GM12878 (cell line): ENCODE results near the gene ATF6. TPM values are rescaled to one million over a fixed set of nuclear protein-coding genes. Genes with fewer than 3 reads are reported as not detected.

Experiments used
- ATAC-seq: fragments of 200-7000 bp; cut with Tn5 transposase; 3 replicates; pipeline ENCODE4 v1.9.1; 2020; ENCODE audit warnings: mild to moderate bottlenecking, moderate library complexity
- BruUV-seq: library from RNA; stranded (reverse); fragments of 400-500 nt; replicated peaks from 2 replicates; lab custom pipeline; 2021; lab: Mats Ljungman, UMichigan
- CTCF ChIA-PET: fragments of 300-600 bp; sonication (Branson Sonifier 250); formaldehyde crosslinking; extraction: SDS; loops from one replicate; lab custom pipeline; 2021; ENCODE audit warnings: inconsistent platforms; lab: Yijun Ruan, JAX
- POLR2A ChIA-PET: fragments of 350-600 bp; formaldehyde crosslinking; extraction: SDS; loops from one replicate; lab custom pipeline; 2021; ENCODE audit warnings: inconsistent platforms; lab: Charles Lee
- RAD21 ChIA-PET: fragments of 300-600 bp; sonication (Branson Sonifier 250); formaldehyde crosslinking; loops from one replicate; lab custom pipeline; 2023; ENCODE audit warnings: antibody characterized with exemption; ENCODE audit not compliant: unreplicated experiment; lab: Charles Lee
- SMC1A ChIA-PET: fragments of 300-600 bp; sonication (Branson Sonifier 250); formaldehyde crosslinking; loops from one replicate; lab custom pipeline; 2023; ENCODE audit not compliant: unreplicated experiment, uncharacterized antibody; lab: Charles Lee
- DNase-seq: peaks from one replicate; pipeline ENCODE4 v3.0.0-alpha.2; 2011; ENCODE audit warnings: low read depth, low spot score
- FAIRE-seq: peaks from 3 replicates; lab custom pipeline; 2011; peaks lifted over from hg19 to GRCh38; lab: Jason Lieb, UNC
- H2AFZ ChIP-seq: 2 replicates; pipeline ENCODE4 v1.6.0; 2011; ENCODE audit warnings: low read depth, low read length, control low read depth; ENCODE audit not compliant: control insufficient read depth
- H3K27ac ChIP-seq: 2 replicates; pipeline ENCODE4 v1.5.1; 2011; ENCODE audit warnings: control low read depth; ENCODE audit not compliant: control insufficient read depth, insufficient read depth
- H3K27me3 ChIP-seq, 2 experiments: replicated peaks in 1 of 2; 2 replicates each; pipeline versions ENCODE4 v1.6.0 to v1.6.1; 2011; ENCODE audit warnings: low read length in 1 of 2; ENCODE audit not compliant: control insufficient read depth in 2 of 2, insufficient read depth in 2 of 2
- H3K36me3 ChIP-seq, 2 experiments: 2 replicates each; pipeline ENCODE4 v1.5.1; 2011; ENCODE audit warnings: low read length in 1 of 2; ENCODE audit not compliant: control insufficient read depth in 2 of 2, insufficient read depth in 2 of 2
- H3K4me1 ChIP-seq: 2 replicates; pipeline ENCODE4 v1.6.1; 2011; ENCODE audit warnings: mild to moderate bottlenecking, low read length, moderate library complexity, mixed read lengths; ENCODE audit not compliant: control insufficient read depth, insufficient read depth
- H3K4me2 ChIP-seq: 2 replicates; pipeline ENCODE4 v1.6.0; 2011; ENCODE audit warnings: control low read depth; ENCODE audit not compliant: control insufficient read depth, insufficient read depth
- H3K4me3 ChIP-seq: fragments of 200-600 bp; sonication (generic); 2 replicates; pipeline ENCODE4 v1.5.1; 2016
- H3K79me2 ChIP-seq: 2 replicates; pipeline ENCODE4 v1.6.0; 2011; ENCODE audit warnings: low read length; ENCODE audit not compliant: control insufficient read depth, insufficient read depth
- H3K9ac ChIP-seq: 2 replicates; pipeline ENCODE4 v1.8.0; 2011; ENCODE audit warnings: low read length, control low read depth, mixed read lengths; ENCODE audit not compliant: control insufficient read depth, insufficient read depth
- H3K9me3 ChIP-seq: replicated peaks from 3 replicates; pipeline ENCODE4 v1.5.1; 2011; ENCODE audit warnings: mild to moderate bottlenecking, low read length; ENCODE audit not compliant: control insufficient read depth, insufficient read depth
- H4K20me1 ChIP-seq: 2 replicates; pipeline ENCODE4 v1.6.0; 2011; ENCODE audit not compliant: control insufficient read depth, insufficient read depth
- CBX3 ChIP-seq: fragments of 200-600 bp; sonication (generic); IDR thresholded peaks from 2 replicates; pipeline ENCODE4 v1.6.1; 2016; ENCODE audit warnings: low read depth, borderline replicate concordance
- GATAD2B ChIP-seq: fragments of 450-650 bp; conservative IDR thresholded peaks from 2 replicates; pipeline ENCODE4 v1.6.1; 2017; ENCODE audit warnings: low read depth, mild to moderate bottlenecking, moderate library complexity
- MAX ChIP-seq: IDR thresholded peaks from 2 replicates; pipeline ENCODE4 v1.6.1; 2012; ENCODE audit warnings: low read depth, low read length, improper control_type of control experiment
- NBN ChIP-seq: fragments of 450-650 bp; IDR thresholded peaks from 2 replicates; pipeline ENCODE4 v1.6.1; 2016
- NR2C2 ChIP-seq: IDR thresholded peaks from 2 replicates; pipeline ENCODE4 v1.6.1; 2011; ENCODE audit warnings: borderline replicate concordance, low read depth; ENCODE audit not compliant: control insufficient read depth, insufficient read length
- NR2F1 ChIP-seq: fragments of 450-650 bp; conservative IDR thresholded peaks from 2 replicates; pipeline ENCODE4 v1.6.1; 2017; ENCODE audit warnings: mild to moderate bottlenecking
- PML ChIP-seq: IDR thresholded peaks from 2 replicates; pipeline ENCODE4 v1.6.1; 2012; ENCODE audit warnings: low read length, inconsistent platforms
- POU2F2 ChIP-seq: IDR thresholded peaks from 3 replicates; pipeline ENCODE4 v1.6.1; 2011; ENCODE audit warnings: low read depth, mild to moderate bottlenecking, low read length, borderline replicate concordance
- RAD51 ChIP-seq: fragments of 450-650 bp; IDR thresholded peaks from 2 replicates; pipeline ENCODE4 v1.6.1; 2016; ENCODE audit warnings: moderate library complexity, mild to moderate bottlenecking, inconsistent platforms
- RFX5 ChIP-seq: IDR thresholded peaks from 2 replicates; pipeline ENCODE4 v1.6.1; 2011; ENCODE audit warnings: low read depth, low read length, improper control_type of control experiment
- RUNX3 ChIP-seq: IDR thresholded peaks from 2 replicates; pipeline ENCODE4 v1.6.1; 2012; ENCODE audit warnings: low read length, inconsistent platforms
- SUZ12 ChIP-seq: fragments of 200-600 bp; sonication (generic); IDR thresholded peaks from one replicate; pipeline ENCODE4 v1.6.1; 2018; ENCODE audit warnings: antibody characterized with exemption, mild to moderate bottlenecking; ENCODE audit not compliant: unreplicated experiment
- WRNIP1 ChIP-seq: IDR thresholded peaks from 2 replicates; pipeline ENCODE4 v1.6.1; 2011; ENCODE audit warnings: low read depth, low read length, improper control_type of control experiment, borderline replicate concordance
- ZNF622 ChIP-seq: fragments of 450-650 bp; IDR thresholded peaks from 2 replicates; pipeline ENCODE4 v1.6.1; 2017; ENCODE audit warnings: mild to moderate bottlenecking, inconsistent platforms
- ZZZ3 ChIP-seq: IDR thresholded peaks from 2 replicates; pipeline ENCODE4 v1.6.1; 2011; ENCODE audit warnings: low read depth; ENCODE audit not compliant: control insufficient read depth, insufficient read length
- WGBS: methylation state at CpG from one replicate; pipeline ENCODE4 v1.1.6; 2016; ENCODE audit warnings: low lambda C conversion rate; ENCODE audit not compliant: insufficient replicate concordance, insufficient coverage; ENCODE audit errors: missing lambda C conversion rate; 5-methylcytosine and 5-hydroxymethylcytosine counted together
- in situ Hi-C: fragments of 300-500 bp; cut with MboI; formaldehyde crosslinking; loops from 9 replicates; pipeline ENCODE4 v1.14.3; 2018; ENCODE audit warnings: mixed read lengths
- intact Hi-C: fragments of 100-400 bp; cut with micrococcal nuclease; formaldehyde crosslinking; loops from one replicate; pipeline ENCODE4 v1.14.2; 2022; ENCODE audit not compliant: unreplicated experiment
- polyA plus RNA-seq, 11 experiments: library from polyadenylated mRNA; depleted of rRNA in 4 of 11; unstranded in 6 of 11; stranded (reverse) in 5 of 11; fragments of >200 nt; fragmentation: Nextera tagmentation in 4 of 11; fragmentation: Illumina TruSeq in 1 of 11; extraction: Ambion mirVana in 4 of 11; extraction: Trizol in 1 of 11; gene quantifications; 1 replicate in 1 of 11; 2 replicates in 10 of 11; pipeline versions ENCODE4 v1.2.1 to v1.2.3, GENCODE V29; 2011 to 2016; ENCODE audit warnings: inconsistent platforms in 2 of 11, missing spikeins in 2 of 11, low read depth in 1 of 11
- total RNA-seq, 4 experiments: library from RNA; depleted of rRNA in 3 of 4; stranded (reverse); fragments of >200 nt in 3 of 4; fragmentation: Illumina TruSeq in 1 of 4; extraction: Trizol in 1 of 4; gene quantifications; 2 replicates each; pipeline versions ENCODE4 v1.2.1 to v1.2.3, GENCODE V29; 2013 to 2021

ATF6 gene
- total and polyA plus RNA-seq, 10 of the 15 experiments (the other 5 are each of a cell fraction or from before 2014, with no cell fraction given) = 7.8 to 24.3 (median 14.7) TPM

GRCh38 chr1:161803181-161803580 is 37.1 kb downstream of the ATF6 start:
- Histone ChIP-seq H3K4me3 (no peak overlapping the region), H3K9me3 (no peaks in the 10 kb centered on the region), H2AFZ (no peak overlapping the region), H3K4me2 (no peak overlapping the region), H3K79me2 (no peaks in the 10 kb centered on the region)
- no peak for DNase-seq
- RAD21 ChIA-PET = no interaction called here
- SMC1A ChIA-PET = interaction anchor here (0.6 to 0.9 kb wide), 3 partner anchors 10 to 482 kb away, joined by 3 to 5 read pairs (median 3); no protein-coding TSS in a partner anchor
- intact Hi-C loops = loop anchor here (10.0 kb wide), 1 partner anchor 472 kb away; no protein-coding TSS in a partner anchor
- TF ChIP-seq SUZ12 (no peak), NBN (no peak), NR2C2 (no peak), POU2F2 (no peak), ZZZ3 (no peak), GATAD2B (no peak), CBX3 (no peak), WRNIP1 (no peak), ZNF622 (no peak), RUNX3 (no peak), PML (no peak), MAX (no peak), NR2F1 (no peak), RFX5 (no peak), RAD51 (no peak)
- TF ChIP-seq, all 136 proteins: peak for 0
- no TSS peak for BruUV-seq
- H3K9ac ChIP-seq = no peak overlapping the region
- no peaks in the 10 kb centered on the region for H3K27me3 ChIP-seq
- 95% methylated on average over 2 of the region's 2 CpGs for WGBS
- H3K4me1 ChIP-seq = no peaks in the 10 kb centered on the region
- H4K20me1 ChIP-seq = no peaks in the 10 kb centered on the region
- CTCF ChIA-PET = no interaction called here
- FAIRE-seq (no peak), ATAC-seq (no peak)
- peaks cover 6 to 10% of the 10 kb centered on the region in 2 experiments; a peak in 3 of 4 replicates for H3K36me3 ChIP-seq
- in situ Hi-C loops = no loop called here
- POLR2A ChIA-PET = no interaction called here
- no peak overlapping the region for H3K27ac ChIP-seq
